Nephron progenitor cell (in vitro differentiated cells): ENCODE results near the gene SPATA24.
"Not testable (repeated sequence)": the region's sequence is repeated elsewhere in the genome, so short reads cannot be mapped to it uniquely, and the experiment has no call there.

Experiments used
- DNase-seq: peaks from one replicate; pipeline ENCODE4 v3.0.0; 2021
- H3K27ac Mint-ChIP-seq: 2 replicates; pipeline ENCODE4 v1.8.0; 2021; ENCODE audit warnings: mild to moderate bottlenecking, moderate library complexity, mixed read lengths
- H3K27me3 Mint-ChIP-seq: 2 replicates; pipeline ENCODE4 v1.8.0; 2021; ENCODE audit warnings: mild to moderate bottlenecking, low read depth, mixed read lengths; ENCODE audit not compliant: poor library complexity
- H3K36me3 Mint-ChIP-seq: 2 replicates; pipeline ENCODE4 v1.8.0; 2021; ENCODE audit warnings: low read depth, mixed read lengths
- H3K4me1 Mint-ChIP-seq: 2 replicates; pipeline ENCODE4 v1.8.0; 2021; ENCODE audit warnings: mixed read lengths
- H3K4me3 Mint-ChIP-seq: 2 replicates; pipeline ENCODE4 v1.8.0; 2021; ENCODE audit warnings: mild to moderate bottlenecking, moderate library complexity, mixed read lengths
- H3K9me3 Mint-ChIP-seq: 2 replicates; pipeline ENCODE4 v1.8.0; 2021; ENCODE audit warnings: mild to moderate bottlenecking, moderate library complexity, mixed read lengths
- CTCF ChIP-seq: fragments of 200-600 bp; sonication (generic); IDR thresholded peaks from 2 replicates; pipeline ENCODE4 v1.5.0; 2021; ENCODE audit warnings: antibody characterized with exemption

The SPATA24 gene

GRCh38 chr5:139390639-139391569 is 13.0 kb downstream of the SPATA24 start:
- no peaks in the 10 kb centered on the region for H3K36me3 Mint-ChIP-seq
- peaks cover 48% of the 10 kb centered on the region for H3K27me3 Mint-ChIP-seq
- no peak for TF ChIP-seq CTCF
- no peaks in the 10 kb centered on the region for H3K9me3 Mint-ChIP-seq
- H3K4me3 Mint-ChIP-seq: no peak overlapping the region
- H3K4me1 Mint-ChIP-seq: peaks cover 19% of the 10 kb centered on the region
- no peak overlapping the region for H3K27ac Mint-ChIP-seq
- DNase-seq: no peak

- DNase-seq: no peak
- no peak within 1 kb of the TSS for H3K4me3 Mint-ChIP-seq
- H3K9me3 Mint-ChIP-seq: no peaks in the 10 kb centered on the region
- no peak within 1 kb of the TSS for H3K27ac Mint-ChIP-seq
- H3K27me3 Mint-ChIP-seq: peaks cover 39% of the 10 kb centered on the region
- H3K36me3 Mint-ChIP-seq: no peaks in the 10 kb centered on the region
- H3K4me1 Mint-ChIP-seq: peaks cover 19% of the 10 kb centered on the region
- no peak for TF ChIP-seq CTCF
Measured at GRCh38 chr5:139389701-139390638, 13.9 kb downstream of the SPATA24 start, which contains the start of gene MZB1. Gene MZB1 (minus strand): TSS chr5:139389913. CDS start chr5:139389856, 57 bp downstream.

- Mint-ChIP-seq H3K27me3 (peaks cover 22% of the 10 kb centered on the region), H3K27ac (no peak overlapping the region), H3K4me1 (peaks cover 19% of the 10 kb centered on the region), H3K9me3 (no peaks in the 10 kb centered on the region), H3K36me3 (no peaks in the 10 kb centered on the region), H3K4me3 (no peak overlapping the region)
- no peak for DNase-seq
- no peak for TF ChIP-seq CTCF
Measured at GRCh38 chr5:139388198-139388821, 15.6 kb downstream of the SPATA24 start.

DNA sequence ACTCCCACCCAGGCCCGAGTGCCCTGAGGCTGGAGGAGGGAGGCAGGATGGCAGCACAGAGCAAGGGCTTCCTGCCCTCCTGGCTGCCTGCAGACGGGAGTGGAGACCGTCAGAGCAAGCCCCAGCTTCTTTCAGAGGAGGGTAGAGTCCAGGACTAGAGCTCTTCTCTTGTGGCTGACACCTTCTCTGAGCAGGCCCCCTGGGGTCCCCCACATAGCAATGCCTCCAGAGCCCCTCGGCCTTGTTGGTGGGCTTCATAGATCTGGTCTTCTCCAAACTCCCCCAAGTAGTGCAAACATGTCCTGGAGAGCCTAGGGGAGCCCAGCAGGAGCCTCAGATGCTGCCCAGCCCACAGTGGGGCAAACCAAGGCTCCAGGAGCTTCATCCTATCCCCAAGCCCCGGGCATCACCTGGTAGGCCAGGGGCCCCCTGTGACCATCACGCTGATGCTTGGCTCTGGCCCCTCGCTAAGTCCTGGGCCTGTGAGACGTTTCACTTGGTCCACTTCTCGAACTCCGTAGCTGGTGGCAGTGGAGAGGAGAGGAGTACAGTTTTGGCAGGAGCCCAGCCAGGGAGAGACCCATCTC is 16.2 kb downstream of the SPATA24 start:
- Mint-ChIP-seq H3K4me1 (peaks cover 19% of the 10 kb centered on the region), H3K36me3 (no peaks in the 10 kb centered on the region), H3K27ac (no peak overlapping the region), H3K4me3 (no peak overlapping the region), H3K27me3 (peaks cover 16% of the 10 kb centered on the region), H3K9me3 (no peaks in the 10 kb centered on the region)
- DNase-seq: no peak
- no peak for TF ChIP-seq CTCF

- not testable (repeated sequence) for H3K4me3 Mint-ChIP-seq
Measured at GRCh38 chr5:139386956-139387355, 16.9 kb downstream of the SPATA24 start.

More at GRCh38 chr5:139386956-139387355, 16.9 kb downstream of the SPATA24 start:
- not testable (repeated sequence) for H3K27ac Mint-ChIP-seq, H3K36me3 Mint-ChIP-seq, H3K9me3 Mint-ChIP-seq, DNase-seq
- Mint-ChIP-seq H3K27me3 (peaks cover 13% of the 10 kb centered on the region), H3K4me1 (peaks cover 26% of the 10 kb centered on the region)
